A673 (cell line): ENCODE measurements around the gene DYNLT2. TPM values are rescaled to one million over a fixed set of nuclear protein-coding genes. Genes with fewer than 3 reads are reported as not detected.

ENCODE experiments used
- BruUV-seq: library from RNA; stranded (reverse); fragments of 400-500 nt; replicated peaks from 2 replicates; lab custom pipeline; 2021; lab: Mats Ljungman, UMichigan
- CTCF ChIA-PET: fragments of 300-600 bp; sonication (Branson Sonifier 250); formaldehyde crosslinking; loops from one replicate; lab custom pipeline; 2022; ENCODE audit warnings: antibody characterized with exemption; lab: Charles Lee
- POLR2A ChIA-PET: fragments of 300-600 bp; sonication (Branson Sonifier 250); formaldehyde crosslinking; loops from one replicate; lab custom pipeline; 2022; ENCODE audit warnings: antibody characterized with exemption; ENCODE audit not compliant: low non-redundant PET; lab: Charles Lee
- DNase-seq: peaks from one replicate; pipeline ENCODE4 v3.0.0-alpha.2; 2015; ENCODE audit warnings: low spot score
- H3K27ac ChIP-seq: fragments of 200-600 bp; sonication (generic); 2 replicates; pipeline ENCODE4 v1.5.1; 2016; ENCODE audit warnings: mixed run types, low read depth, mild to moderate bottlenecking, mixed read lengths, antibody characterized with exemption, low read length; ENCODE audit not compliant: poor library complexity, severe bottlenecking
- H3K27me3 ChIP-seq: fragments of 200-600 bp; sonication (generic); replicated peaks from 2 replicates; pipeline ENCODE4 v1.6.1; 2017; ENCODE audit warnings: mixed run types, low read depth, mild to moderate bottlenecking, mixed read lengths, antibody characterized with exemption, low read length; ENCODE audit not compliant: insufficient read depth, poor library complexity
- H3K36me3 ChIP-seq: fragments of 200-600 bp; sonication (generic); 2 replicates; pipeline ENCODE4 v1.6.1; 2016; ENCODE audit warnings: mixed run types, mild to moderate bottlenecking, mixed read lengths, antibody characterized with exemption, low read length; ENCODE audit not compliant: insufficient read depth, poor library complexity, severe bottlenecking
- H3K4me1 ChIP-seq: fragments of 200-600 bp; sonication (generic); 2 replicates; pipeline ENCODE4 v1.6.1; 2017; ENCODE audit warnings: mixed run types, mild to moderate bottlenecking, mixed read lengths, antibody characterized with exemption, low read length; ENCODE audit not compliant: insufficient read depth, poor library complexity, severe bottlenecking
- H3K4me3 ChIP-seq: fragments of 200-600 bp; sonication (generic); 2 replicates; pipeline ENCODE4 v1.5.1; 2016; ENCODE audit warnings: low read depth, mixed run types, mild to moderate bottlenecking, mixed read lengths, low read length; ENCODE audit not compliant: poor library complexity, severe bottlenecking
- H3K9me3 ChIP-seq: fragments of 200-600 bp; sonication (generic); 2 replicates; pipeline ENCODE4 v1.6.1; 2016; ENCODE audit warnings: mixed run types, low read depth, mild to moderate bottlenecking, mixed read lengths, antibody characterized with exemption, low read length; ENCODE audit not compliant: poor library complexity, severe bottlenecking
- CTCF ChIP-seq: fragments of 300-800, 200-600 bp; sonication (generic); conservative IDR thresholded peaks from 2 replicates; pipeline ENCODE4 v1.5.1; 2017; ENCODE audit warnings: low read depth, mild to moderate bottlenecking, antibody characterized with exemption, low read length, moderate library complexity, mixed read lengths
- EZH2 ChIP-seq: fragments of 200-600 bp; sonication (generic); IDR thresholded peaks from 2 replicates; pipeline ENCODE4 v1.6.1; 2017; ENCODE audit warnings: borderline replicate concordance, low read depth, mild to moderate bottlenecking, mixed read lengths, antibody characterized with exemption, low read length; ENCODE audit not compliant: poor library complexity, severe bottlenecking
- intact Hi-C: fragments of 100-400 bp; cut with micrococcal nuclease; formaldehyde crosslinking; loops from one replicate; pipeline ENCODE4 v1.10.0; 2022; ENCODE audit not compliant: unreplicated experiment
- total RNA-seq: library from RNA; stranded (reverse); gene quantifications from 2 replicates; pipeline ENCODE4 v1.2.3, GENCODE V29; 2021

Gene DYNLT2
- total RNA-seq, 1 experiment from 2014 or later, result 2.4 TPM

- intact Hi-C loops, result no loop called here
- ChIA-PET POLR2A (no interaction called here), CTCF (no interaction called here)
- no peak for DNase-seq
- H3K27me3 ChIP-seq, result no peaks in the 10 kb centered on the region
- peaks cover 2% of the 10 kb centered on the region for H3K4me1 ChIP-seq
- H3K4me3 ChIP-seq, result no peak overlapping the region
- peaks cover 71% of the 10 kb centered on the region for H3K36me3 ChIP-seq
- no peaks in the 10 kb centered on the region for H3K9me3 ChIP-seq
- no peak overlapping the region for H3K27ac ChIP-seq
- no TSS peak for BruUV-seq
- TF ChIP-seq CTCF, result no peak
- no peak for TF ChIP-seq EZH2
Measured at GRCh38 chr6:169710009-169710408, 41.4 kb downstream of the DYNLT2 start.

DNA sequence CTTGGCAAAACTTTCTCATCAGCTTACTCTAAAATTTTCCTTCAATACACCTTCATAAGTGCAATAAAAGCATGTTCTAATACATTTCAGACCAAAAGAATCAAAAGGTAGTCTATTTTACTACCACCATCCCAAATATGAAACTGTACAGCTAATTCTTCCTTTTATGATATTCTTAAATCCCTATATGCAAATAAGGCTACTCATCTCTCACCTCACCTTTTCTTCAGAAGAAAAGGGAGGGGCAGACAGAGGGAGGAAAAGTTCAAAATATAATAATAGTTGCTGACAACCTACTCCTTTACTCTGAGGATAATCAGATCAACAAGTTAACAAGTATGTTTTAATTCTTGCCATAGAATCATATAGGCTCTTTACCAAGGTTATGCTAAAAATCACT is 42.1 kb downstream of the DYNLT2 start:
- BruUV-seq, result no TSS peak
- Histone ChIP-seq H3K4me1 (peaks cover 4% of the 10 kb centered on the region), H3K36me3 (peaks cover 71% of the 10 kb centered on the region), H3K4me3 (no peak overlapping the region), H3K9me3 (no peaks in the 10 kb centered on the region), H3K27me3 (no peaks in the 10 kb centered on the region), H3K27ac (no peak overlapping the region)
- TF ChIP-seq CTCF (no peak), EZH2 (no peak)
- ChIA-PET CTCF (no interaction called here), POLR2A (no interaction called here)
- no peak for DNase-seq
- intact Hi-C loops, result no loop called here

- BruUV-seq, result no TSS peak
Measured at GRCh38 chr6:169707772-169708171, 43.6 kb downstream of the DYNLT2 start.

More at GRCh38 chr6:169707772-169708171, 43.6 kb downstream of the DYNLT2 start:
- no peaks in the 10 kb centered on the region for H3K9me3 ChIP-seq
- H3K27ac ChIP-seq, result no peak overlapping the region
- no peaks in the 10 kb centered on the region for H3K27me3 ChIP-seq
- CTCF ChIA-PET, result no interaction called here
- peaks cover 19% of the 10 kb centered on the region for H3K4me1 ChIP-seq
- no peak for DNase-seq
- peaks cover 73% of the 10 kb centered on the region for H3K36me3 ChIP-seq
- H3K4me3 ChIP-seq, result no peak overlapping the region
- POLR2A ChIA-PET, result interaction anchor here (0.7 kb wide), 1 partner anchor 97 kb away, joined by 3 read pairs; no protein-coding TSS in a partner anchor
- TF ChIP-seq CTCF (no peak), EZH2 (no peak)
- intact Hi-C loops, result no loop called here
